WI38 (cell line): ENCODE measurements around the gene MAN1A1.

Experiments
- H3K4me3 ChIP-seq: 2 replicates; pipeline ENCODE4 v1.5.1; 2011; ENCODE audit warnings: low read depth, mild to moderate bottlenecking, control low read depth, low read length
- CTCF ChIP-seq: IDR thresholded peaks from 2 replicates; pipeline ENCODE4 v1.5.1; 2012; ENCODE audit warnings: low read depth, mild to moderate bottlenecking, control low read depth, low read length

MAN1A1 gene

GRCh38 chr6:119195204-119195603, 154.4 kb downstream of the MAN1A1 start:
- TF ChIP-seq CTCF = no peak
- no peak overlapping the region for H3K4me3 ChIP-seq

- no peak for TF ChIP-seq CTCF
- H3K4me3 ChIP-seq = no peak overlapping the region
These were observed 155.9 kb downstream of the MAN1A1 start for GRCh38 chr6:119193707-119194106.

GRCh38 chr6:119192200-119192599, 157.4 kb downstream of the MAN1A1 start:
- no peak for TF ChIP-seq CTCF
- H3K4me3 ChIP-seq = no peak overlapping the region

- no peak for TF ChIP-seq CTCF
- H3K4me3 ChIP-seq = no peak overlapping the region
These were observed 159.4 kb downstream of the MAN1A1 start for GRCh38 chr6:119190176-119190575.

- no peak for TF ChIP-seq CTCF
- no peak overlapping the region for H3K4me3 ChIP-seq
These were observed 160.1 kb downstream of the MAN1A1 start for GRCh38 chr6:119189498-119189897.

- no peak for TF ChIP-seq CTCF
- H3K4me3 ChIP-seq = no peak overlapping the region
These were observed 162.0 kb downstream of the MAN1A1 start for GRCh38 chr6:119187596-119187995.

- TF ChIP-seq CTCF = no peak
- H3K4me3 ChIP-seq = no peak overlapping the region
These were observed 163.1 kb downstream of the MAN1A1 start for GRCh38 chr6:119186490-119186889.
